GM19043 (cell line): Measurements from ENCODE around the gene SYT14.
"Not testable (repeated sequence)": the region's sequence is repeated elsewhere in the genome, so short reads cannot be mapped to it uniquely, and the experiment has no call there.

Experiments
- ATAC-seq: cut with Tn5 transposase; IDR thresholded peaks from one replicate; pipeline ENCODE4 v1.9.1; 2021; ENCODE audit warnings: low read depth; ENCODE audit not compliant: unreplicated experiment

Gene SYT14

GRCh38 chr1:209937996-209938959, at the start of gene SYT14:
Gene SYT14, plus strand, starts transcription at chr1:209938217. Its CDS starts 48 bp downstream, at chr1:209938265.
- no peak for ATAC-seq

DNA sequence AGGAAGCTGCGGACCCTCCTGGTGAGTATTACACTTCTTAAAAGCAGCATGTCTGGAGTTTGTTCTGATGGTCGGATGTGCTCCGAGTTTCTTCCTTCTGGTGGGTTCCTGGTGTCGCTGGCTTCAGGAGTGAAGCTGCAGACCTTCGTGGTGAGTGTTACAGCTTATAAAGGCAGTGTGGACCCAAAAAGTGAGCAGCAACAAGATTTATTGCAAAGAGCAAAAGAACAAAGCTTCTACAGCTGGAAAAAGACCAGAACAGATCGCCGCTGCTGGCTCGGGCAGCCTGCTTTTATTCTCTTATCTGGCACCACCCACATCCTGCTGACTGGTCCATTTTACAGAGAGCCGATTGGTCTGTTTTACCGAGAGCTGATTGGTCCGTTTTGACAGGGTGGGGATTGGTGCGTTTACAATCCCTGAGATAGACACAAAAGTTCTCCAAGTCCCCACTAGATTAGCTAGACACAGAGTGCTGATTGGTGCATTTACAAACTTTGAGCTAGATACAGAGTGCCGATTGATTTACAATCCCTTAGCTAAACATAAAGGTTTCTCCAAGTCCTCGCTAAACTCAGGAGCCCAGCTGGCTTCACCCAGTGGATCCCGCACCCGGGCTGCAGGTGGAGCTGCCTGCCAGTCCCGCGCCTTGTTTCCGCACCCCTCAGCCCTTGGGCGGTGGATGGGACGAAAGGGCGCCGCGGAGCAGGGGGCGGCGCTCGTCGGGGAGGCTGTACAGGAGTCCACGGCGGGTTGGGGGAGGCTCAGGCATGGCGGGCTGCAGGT, 49.5 kb upstream of the SYT14 start:
- ATAC-seq, result not testable (repeated sequence)

- no peak for ATAC-seq
Observed at GRCh38 chr1:209889077-209889418, 49.0 kb upstream of the SYT14 start.

- no peak for ATAC-seq
Observed at GRCh38 chr1:209890641-209891330, 47.2 kb upstream of the SYT14 start.

- no peak for ATAC-seq
Observed at GRCh38 chr1:209893751-209894150, 44.3 kb upstream of the SYT14 start.

DNA sequence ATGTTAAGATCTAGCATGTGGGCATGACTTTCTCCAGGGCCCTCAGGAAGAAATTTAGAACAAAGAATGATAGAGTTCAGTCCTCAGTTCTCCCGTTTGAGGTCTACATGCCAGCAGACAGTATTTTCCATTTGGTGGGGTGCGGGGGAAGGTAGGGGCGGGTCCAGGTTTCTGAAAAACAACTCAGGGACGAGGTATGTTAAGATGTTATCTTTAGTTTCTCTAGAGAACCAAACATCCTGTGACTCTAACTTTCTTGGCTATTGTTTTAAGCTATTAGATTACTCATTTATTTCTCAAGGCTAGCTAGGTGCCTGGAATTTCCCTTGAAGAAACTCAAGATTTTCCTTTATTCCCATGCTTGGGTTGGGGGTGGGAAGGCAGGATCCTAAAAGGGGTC, 42.3 kb upstream of the SYT14 start:
- ATAC-seq, result no peak

GRCh38 chr1:209896346-209896745, 41.7 kb upstream of the SYT14 start:
- ATAC-seq, result no peak

DNA sequence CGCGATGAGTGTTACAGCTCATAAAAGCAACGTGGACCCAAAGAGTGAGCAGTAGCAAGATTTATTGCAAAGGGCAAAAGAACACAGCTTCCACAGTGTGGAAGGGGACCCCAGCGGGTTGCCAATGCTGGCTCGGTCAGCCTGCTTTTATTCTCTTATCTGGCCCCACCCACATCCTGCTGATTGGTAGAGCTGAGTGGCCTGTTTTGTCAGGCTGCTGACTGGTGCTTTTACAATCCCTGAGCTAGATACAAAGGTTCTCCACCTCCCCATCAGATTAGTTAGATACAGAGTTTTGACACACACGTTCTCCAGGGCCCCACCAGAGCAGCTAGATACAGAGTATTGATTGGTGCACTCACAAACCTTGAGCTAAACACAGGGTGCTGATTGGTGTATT, 39.7 kb upstream of the SYT14 start:
- not testable (repeated sequence) for ATAC-seq

- not testable (repeated sequence) for ATAC-seq
Observed at GRCh38 chr1:209898851-209899250, 39.2 kb upstream of the SYT14 start.

DNA sequence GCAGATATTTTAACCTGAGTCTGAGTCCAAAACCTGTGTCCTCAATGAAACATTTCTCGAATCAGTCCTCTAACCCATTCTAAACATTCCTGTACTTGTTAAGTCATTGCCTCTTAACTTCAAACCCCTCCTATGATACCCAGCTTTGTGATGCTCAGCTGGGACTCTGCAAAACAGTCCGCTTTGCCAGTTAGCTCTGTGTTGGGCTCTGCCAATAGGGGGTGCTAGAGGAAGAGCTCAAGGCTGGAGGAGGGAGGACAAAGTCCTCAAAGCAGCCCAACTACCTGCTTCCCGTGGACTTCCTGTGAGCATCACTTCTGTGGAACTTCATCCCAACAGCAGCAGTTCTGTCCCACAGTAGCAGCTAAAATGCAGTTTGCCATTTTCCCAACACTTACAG, 38.1 kb upstream of the SYT14 start:
- ATAC-seq, result no peak

GRCh38 chr1:209900734-209901133, 37.3 kb upstream of the SYT14 start:
- ATAC-seq, result no peak

DNA sequence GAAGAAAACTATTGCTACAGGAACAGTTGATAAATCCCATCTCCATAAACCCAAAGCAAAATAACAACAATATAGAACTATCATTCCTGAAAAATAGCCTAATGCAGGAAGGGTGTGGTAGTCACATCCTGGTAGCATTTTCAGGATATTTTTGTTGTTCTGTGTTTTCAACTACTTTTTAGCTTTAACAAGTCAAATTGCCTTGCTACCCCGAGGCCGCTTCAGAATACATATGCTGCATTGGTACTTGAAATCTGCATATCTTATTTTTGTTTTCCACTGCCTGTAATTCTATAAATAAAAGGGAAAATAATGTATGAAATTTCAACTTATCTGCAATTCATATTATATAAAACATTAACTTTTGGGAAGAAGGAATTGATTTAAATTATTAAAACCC, 36.8 kb upstream of the SYT14 start:
- no peak for ATAC-seq

- not testable (repeated sequence) for ATAC-seq
Observed at GRCh38 chr1:209904774-209905173, 33.2 kb upstream of the SYT14 start.

GRCh38 chr1:209911746-209912145, 26.3 kb upstream of the SYT14 start:
- ATAC-seq, result no peak

DNA sequence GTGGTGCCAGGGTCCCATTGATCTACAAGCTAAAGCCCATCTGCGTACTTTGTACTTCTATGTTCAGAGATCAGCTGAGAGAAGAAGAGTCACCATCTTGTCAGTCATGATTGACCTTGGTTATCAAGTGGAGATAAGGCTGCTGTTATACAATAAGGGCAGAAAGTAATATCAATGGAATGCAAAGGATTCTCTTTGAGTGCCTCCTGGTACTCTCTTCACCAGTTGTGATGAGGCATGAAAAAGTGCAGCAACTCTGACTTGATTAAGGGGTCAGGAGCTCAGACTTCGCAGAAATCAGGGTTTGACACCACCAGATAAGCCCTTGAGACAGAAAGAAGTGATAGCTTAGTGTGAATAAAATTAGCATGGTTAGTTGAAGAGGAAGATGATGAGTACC, 25.7 kb upstream of the SYT14 start:
- ATAC-seq, result no peak

DNA sequence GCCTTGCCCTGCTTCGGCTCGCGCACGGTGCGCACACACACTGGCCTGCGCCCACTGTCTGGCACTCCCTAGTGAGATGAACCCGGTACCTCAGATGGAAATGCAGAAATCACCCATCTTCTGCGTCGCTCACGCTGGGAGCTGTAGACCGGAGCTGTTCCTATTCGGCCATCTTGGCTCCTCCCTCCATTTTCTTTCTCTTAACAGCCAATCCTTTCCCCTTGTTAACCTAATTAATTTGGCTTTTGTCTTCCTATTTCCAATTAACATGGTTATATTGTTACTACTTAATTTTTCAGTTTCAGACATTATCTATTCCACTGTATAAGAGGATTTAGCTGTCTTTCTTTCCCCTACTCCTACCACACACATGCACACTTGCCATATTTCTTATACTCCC, 18.4 kb upstream of the SYT14 start:
- ATAC-seq, result not testable (repeated sequence)

- no peak for ATAC-seq
Observed at GRCh38 chr1:209920844-209921243, 17.2 kb upstream of the SYT14 start.

DNA sequence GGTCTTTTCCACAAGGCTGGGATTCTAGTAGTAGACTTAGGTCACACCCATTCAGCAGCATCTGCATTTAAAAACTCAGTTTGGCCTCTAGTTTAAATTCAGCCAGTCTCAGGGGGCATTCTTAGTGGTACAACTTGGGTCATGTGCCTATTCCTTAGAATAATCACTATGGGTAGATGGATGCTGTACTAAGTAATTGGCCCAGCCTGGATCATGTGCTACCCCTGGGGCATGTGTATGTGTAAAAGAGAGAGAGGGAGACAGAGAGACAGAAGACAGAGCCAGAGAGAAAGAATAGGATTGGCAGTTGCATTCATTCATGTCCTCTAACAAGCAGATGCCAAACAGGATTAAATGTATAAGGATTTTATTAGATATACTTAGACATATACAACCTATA, 13.6 kb upstream of the SYT14 start:
- no peak for ATAC-seq

DNA sequence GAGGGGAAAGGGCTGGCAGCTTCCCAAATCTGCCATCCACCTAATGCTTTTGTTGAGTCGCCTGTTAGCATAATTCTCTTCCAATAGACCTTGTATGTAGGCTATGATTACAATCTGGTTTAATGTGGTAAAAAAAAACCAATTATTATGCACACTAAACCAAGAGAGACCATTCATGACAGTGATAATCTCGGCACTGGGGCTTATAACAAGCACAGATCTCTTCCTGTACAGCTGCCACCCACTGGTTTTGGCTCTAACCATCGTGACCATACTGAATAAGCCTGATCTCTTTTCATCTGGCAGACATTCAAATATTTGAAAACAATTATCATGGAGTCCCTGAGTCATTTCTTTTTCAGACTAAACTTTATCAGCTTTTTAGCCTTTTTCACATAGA, 12.0 kb upstream of the SYT14 start:
- ATAC-seq, result no peak

- no peak for ATAC-seq
Observed at GRCh38 chr1:209927466-209927865, 10.6 kb upstream of the SYT14 start.

DNA sequence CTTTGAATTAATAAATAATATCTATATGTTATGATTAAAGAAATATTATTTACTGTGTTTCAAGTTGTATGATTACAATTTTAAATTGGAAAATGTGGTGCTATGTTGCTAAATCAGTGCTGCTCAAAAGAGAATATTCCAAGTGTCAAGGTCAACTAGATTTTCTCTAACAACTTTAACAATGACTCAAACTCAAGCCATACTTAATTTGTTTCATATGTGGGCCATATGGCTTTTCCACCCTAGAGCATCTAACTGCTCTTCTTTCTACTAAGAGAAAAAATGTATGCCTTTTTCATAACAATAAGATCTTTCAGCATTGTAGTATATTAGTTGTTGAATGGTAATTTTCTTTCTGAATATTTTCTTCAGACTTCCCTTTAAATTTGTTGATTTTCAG, 8.3 kb upstream of the SYT14 start:
- no peak for ATAC-seq
